Muscle of arm (tissue), 12 donors: ENCODE data around the gene DCBLD1. TPM values are rescaled to one million over a fixed set of nuclear protein-coding genes. Genes with fewer than 3 reads are reported as not detected.

ENCODE experiments used
- polyA plus RNA-seq, 12 donors: library from polyadenylated mRNA; unstranded; fragments of 120-200 nt; gene quantifications; one replicate each; pipeline ENCODE4 v1.2.1, GENCODE V29; 2013; ENCODE audit not compliant: insufficient read length in 12 of 12

DCBLD1 gene
- polyA plus RNA-seq, 12 donors, result 6.3 to 9.7 (median 7.1) TPM; not detected in 1

Other genes with a start within 250 kb of the DCBLD1 start
- 100 to 1,000 TPM in 5 of 12 donors, 10 to 100 TPM in 6, not detected in 1; 53.6 to 144 (median 99.6) TPM for gene VGLL2, start 217.1 kb upstream of the DCBLD1 start, polyA plus RNA-seq
- gene ROS1, start 56.7 kb upstream of the DCBLD1 start, polyA plus RNA-seq, result under 1 TPM in 10 of 12 donors, not detected in 2; 0.11 to 0.38 (median 0.19) TPM
- gene GOPC, start 119.8 kb downstream of the DCBLD1 start, polyA plus RNA-seq, result 10 to 100 TPM in 11 of 12 donors, not detected in 1; 41.9 to 60.0 (median 52.3) TPM
- gene NUS1, start 192.8 kb downstream of the DCBLD1 start, polyA plus RNA-seq, result 10 to 100 TPM in 11 of 12 donors, not detected in 1; 16.6 to 28.8 (median 22.7) TPM